GM21723 (cell line): ENCODE results near the gene HSD17B13.
A peak's percentile ranks its signal among the peaks of the same experiment; 100 is the strongest.
"Not testable (repeated sequence)": the region's sequence is repeated elsewhere in the genome, so short reads cannot be mapped to it uniquely, and the experiment has no call there.

Source experiments
- ATAC-seq: cut with Tn5 transposase; IDR thresholded peaks from one replicate; pipeline ENCODE4 v1.9.1; 2021; ENCODE audit warnings: mild to moderate bottlenecking, moderate library complexity; ENCODE audit not compliant: unreplicated experiment

HSD17B13 gene, protein sequence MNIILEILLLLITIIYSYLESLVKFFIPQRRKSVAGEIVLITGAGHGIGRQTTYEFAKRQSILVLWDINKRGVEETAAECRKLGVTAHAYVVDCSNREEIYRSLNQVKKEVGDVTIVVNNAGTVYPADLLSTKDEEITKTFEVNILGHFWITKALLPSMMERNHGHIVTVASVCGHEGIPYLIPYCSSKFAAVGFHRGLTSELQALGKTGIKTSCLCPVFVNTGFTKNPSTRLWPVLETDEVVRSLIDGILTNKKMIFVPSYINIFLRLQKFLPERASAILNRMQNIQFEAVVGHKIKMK

DNA sequence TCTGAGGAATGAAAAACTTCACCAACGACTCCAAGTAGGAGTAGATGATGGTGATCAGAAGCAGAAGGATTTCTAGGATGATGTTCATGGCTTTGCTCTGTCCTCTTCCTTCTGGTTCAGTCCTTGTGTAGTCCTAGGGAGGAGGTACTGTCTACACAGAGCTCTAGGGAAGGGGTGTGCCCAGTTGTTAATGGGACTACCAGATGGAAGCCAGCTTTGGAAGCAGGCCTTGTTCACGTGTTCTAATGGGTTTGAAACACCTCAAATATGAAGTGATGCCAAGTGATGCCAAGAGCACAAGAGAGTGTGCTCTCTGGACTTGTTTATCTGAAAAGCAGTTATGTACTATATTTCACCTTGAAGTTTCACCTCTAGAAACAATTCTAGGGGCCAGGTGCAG is at the start of gene HSD17B13:
Gene HSD17B13 (minus strand): TSS at position 129 of the 400 bp plus-strand sequence. CDS start 41 bp downstream, at position 88.
- ATAC-seq = no peak

GRCh38 chr4:87370068-87370467 is 47.4 kb upstream of the HSD17B13 start:
- no peak for ATAC-seq

DNA sequence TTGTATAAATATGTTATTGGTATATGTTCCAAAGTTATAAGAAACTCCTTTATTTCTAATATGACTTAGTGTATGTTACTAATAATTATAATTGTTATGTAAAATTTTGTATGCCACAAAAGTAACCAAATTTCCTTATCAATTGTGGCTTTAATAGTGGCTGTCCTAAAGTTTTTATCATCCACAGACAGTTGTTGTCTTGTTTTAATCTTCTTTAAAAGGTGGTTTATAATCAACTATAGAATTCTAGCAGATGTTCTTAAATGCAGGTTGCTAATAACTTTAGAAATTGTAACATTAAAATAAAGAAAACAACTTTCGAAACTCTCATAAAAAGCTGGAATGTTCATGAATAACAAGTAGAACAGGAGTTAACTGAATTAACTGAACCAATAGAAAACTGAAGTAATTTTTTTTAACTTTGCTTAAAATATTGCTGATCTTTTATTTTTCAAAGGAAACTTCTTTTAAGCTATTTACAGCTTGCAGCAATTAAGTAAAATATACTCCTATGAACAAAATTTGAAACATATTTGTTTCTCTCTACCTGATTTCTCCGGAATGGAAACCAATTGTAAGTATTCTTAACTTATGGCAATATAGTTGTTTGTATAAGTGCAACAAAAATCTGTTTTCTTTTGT is 44.0 kb upstream of the HSD17B13 start:
- no peak for ATAC-seq

DNA sequence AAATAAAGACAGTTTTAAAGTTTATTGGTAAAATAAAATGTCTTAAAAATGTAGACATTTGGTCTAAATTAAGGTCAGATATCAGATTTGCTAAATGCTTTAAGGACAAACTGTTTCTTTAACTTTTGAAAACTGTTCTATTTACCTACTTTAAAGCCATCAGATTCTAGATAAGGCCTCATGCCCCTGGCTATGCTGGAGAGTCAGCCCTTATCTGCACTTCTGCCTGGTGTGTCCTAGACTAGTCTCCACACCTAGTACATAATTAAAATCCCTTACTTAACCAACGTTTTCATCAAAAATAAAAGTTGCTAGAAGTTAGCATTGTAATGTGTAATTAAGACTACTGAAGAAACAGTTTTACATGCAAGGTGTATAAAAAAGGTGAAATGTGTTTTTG is 42.7 kb upstream of the HSD17B13 start:
- no peak for ATAC-seq

DNA sequence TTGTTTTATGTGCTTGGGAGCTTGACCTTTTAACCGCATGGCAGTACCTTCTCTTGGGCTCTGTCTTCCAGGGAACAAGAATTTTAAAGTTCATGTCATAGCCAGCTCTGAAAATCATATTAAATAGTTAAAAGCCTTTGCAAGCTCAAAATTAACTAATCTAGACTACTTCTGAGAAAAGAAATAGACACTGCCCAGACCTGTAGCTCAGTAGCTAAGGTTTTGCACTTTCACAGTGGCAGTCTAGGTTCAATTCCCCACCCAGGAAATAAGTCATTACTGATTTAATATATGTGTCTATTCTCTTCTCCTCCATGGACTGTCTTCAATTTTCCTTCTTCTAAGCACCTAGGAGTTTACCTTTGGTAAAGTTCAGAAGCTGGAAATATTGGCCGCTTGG is 40.9 kb upstream of the HSD17B13 start:
- no peak for ATAC-seq

DNA sequence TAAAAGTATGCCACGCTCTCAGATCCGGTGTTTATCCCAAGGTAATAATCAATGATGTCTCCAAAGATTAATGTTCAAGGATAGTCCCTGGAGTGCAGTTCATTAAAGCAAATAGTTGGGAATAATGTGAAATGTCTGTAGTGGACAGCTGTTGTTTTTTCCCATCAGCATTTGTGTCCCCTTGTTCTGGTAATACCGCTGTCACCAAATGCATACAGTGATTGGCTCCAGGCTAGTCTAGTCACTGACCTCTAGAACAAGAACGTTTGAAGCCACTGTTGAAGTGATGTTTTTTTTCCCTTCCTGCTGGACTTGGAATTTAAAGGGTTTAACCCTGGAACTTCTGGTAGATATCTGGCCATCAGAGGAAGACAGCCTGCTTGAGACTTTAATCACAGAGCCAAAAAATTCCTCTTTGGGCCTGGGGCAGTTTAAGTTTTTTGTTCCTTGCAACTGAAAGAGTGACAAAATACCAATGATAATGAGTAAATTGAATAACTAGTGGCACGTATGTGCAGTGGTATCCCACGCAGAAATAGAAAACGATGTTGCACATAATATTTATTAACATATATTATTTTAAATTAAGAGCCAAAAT is 37.8 kb upstream of the HSD17B13 start:
- ATAC-seq = no peak

GRCh38 chr4:87359258-87359657 is 36.6 kb upstream of the HSD17B13 start:
- no peak for ATAC-seq

GRCh38 chr4:87356832-87357526 is 34.3 kb upstream of the HSD17B13 start:
- no peak for ATAC-seq

- ATAC-seq = no peak
Measured at GRCh38 chr4:87354168-87355102, 31.8 kb upstream of the HSD17B13 start.

DNA sequence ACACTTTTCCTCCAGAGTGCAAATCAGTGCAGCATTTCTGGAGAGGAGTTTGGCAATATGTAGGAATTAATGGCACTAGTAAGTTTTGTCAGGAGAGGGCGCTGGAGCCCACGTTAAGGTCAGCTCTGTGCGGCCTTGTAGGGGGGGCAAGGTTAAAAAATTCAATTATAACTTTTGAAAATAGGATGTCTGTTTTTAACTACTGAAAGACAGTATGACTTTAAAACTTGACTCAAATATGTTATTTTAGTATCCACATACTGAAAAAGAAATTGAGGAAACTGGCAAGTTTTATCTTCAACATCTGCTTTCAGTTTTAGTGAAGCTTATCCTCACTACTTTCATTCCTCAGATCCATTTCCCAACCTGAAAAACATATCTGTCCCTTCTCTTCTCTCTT is 30.9 kb upstream of the HSD17B13 start:
- ATAC-seq = peak; percentile 89

- no peak for ATAC-seq
Measured at GRCh38 chr4:87345139-87345538, 22.5 kb upstream of the HSD17B13 start.

DNA sequence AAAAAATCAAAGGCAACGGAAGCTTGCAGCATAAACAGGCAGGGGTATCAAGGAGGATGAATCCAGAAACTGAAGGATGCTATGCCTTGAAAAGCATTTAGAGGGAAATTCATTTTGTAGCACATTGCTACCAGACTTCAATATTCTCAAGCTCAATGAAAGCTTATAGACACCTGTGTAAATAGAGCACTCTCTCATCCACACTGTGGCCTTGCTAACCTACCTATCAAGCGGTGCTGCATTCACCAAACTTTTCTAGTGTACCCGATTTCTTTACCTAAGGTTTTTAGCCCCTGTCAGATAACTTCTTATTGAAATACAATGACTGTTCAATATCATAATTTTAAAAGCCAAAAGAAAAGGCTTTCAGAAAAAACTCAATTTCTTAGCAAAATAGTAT is 20.2 kb upstream of the HSD17B13 start:
- ATAC-seq = no peak

DNA sequence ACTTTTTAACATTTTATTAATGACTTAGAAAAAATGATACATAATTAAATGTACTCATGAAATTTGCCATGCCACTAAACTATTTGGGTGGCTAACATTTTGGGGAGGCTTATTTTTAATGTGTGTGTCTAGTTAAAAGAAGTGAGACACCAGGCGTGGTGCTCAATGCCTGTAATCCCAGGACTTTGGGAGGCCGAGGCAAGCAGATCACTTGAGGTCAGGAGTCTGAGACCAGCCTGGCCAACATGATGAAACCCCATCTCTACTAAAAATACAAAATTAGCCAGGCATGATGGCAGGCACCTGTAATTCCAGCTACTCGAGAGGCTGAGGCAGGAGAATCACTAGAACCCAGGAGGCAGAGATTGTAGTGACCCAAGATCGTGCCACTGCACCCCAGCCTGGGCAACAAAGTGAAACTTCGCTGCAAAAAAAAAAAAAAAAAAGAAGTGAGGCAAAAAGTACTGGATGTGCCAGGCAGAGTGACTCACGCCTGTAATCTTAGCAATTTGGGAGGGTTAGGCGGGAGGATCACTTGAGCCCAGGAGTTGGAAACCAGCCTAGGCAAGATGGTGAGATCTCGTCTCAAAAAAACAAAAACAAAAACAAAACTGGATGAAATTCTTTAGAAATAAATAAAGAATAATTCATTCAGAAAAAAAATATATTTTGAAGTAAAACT is 19.4 kb upstream of the HSD17B13 start:
- not testable (repeated sequence) for ATAC-seq

- no peak for ATAC-seq
Measured at GRCh38 chr4:87339440-87339839, 16.8 kb upstream of the HSD17B13 start.

DNA sequence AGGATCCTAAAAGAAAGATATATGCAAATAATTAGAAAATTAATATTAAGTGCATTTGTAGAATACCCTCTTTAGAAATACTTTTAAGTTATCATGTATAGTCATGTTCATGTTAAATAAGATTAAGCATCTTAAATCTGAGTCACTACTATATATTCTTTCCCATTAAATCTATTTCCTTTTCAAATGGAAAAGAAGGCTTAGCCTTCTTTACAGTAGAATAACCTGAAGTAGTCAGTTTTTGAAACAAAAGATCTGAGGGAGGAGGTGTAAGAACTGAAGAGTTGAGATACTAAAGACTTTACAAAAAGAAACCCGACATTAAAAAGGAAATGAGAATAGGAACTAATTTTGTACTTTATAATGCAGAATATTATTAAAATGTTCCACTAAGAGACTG is 14.7 kb upstream of the HSD17B13 start:
- ATAC-seq = no peak

- ATAC-seq = no peak
Measured at GRCh38 chr4:87333267-87333666, 10.6 kb upstream of the HSD17B13 start.

DNA sequence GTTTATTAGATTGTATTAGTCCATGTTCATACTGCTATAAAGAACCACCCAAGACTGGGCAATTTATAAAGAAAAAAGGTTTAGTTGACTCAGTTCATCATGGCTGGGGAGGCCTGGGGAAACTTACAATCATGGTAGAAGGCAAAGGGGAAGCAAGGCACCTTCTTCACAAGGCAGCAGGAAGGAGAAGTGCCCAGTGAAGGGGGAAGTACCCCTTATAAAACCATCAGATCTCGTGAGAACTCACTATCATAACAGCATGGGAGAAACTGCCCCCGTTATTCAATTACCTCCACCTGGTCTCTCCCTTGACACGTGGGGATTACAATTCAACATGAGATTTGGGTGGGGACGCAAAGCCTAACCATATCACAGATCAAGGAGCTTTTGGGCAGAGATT is 8.1 kb upstream of the HSD17B13 start:
- no peak for ATAC-seq

- ATAC-seq = no peak
Measured at GRCh38 chr4:87327136-87327535, 4.5 kb upstream of the HSD17B13 start.

DNA sequence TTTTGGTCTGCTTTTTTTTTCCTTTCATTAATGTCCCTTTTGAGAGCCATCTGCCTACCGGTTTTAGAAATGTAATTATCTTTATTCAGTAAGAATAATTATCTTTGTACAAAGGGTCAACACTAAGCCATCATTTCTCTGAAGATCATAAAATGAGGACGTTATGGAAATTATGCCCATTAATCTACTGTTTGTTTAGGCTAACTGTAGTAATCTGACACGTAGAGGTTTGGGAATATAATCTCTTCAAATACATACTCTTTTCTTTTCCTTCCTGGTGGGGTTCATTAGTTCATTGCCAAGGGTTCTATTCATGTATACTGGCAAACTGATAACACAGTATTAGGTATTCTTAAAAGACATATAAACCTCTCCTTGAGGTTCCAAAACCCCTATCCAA is 3.8 kb upstream of the HSD17B13 start:
- ATAC-seq = no peak

DNA sequence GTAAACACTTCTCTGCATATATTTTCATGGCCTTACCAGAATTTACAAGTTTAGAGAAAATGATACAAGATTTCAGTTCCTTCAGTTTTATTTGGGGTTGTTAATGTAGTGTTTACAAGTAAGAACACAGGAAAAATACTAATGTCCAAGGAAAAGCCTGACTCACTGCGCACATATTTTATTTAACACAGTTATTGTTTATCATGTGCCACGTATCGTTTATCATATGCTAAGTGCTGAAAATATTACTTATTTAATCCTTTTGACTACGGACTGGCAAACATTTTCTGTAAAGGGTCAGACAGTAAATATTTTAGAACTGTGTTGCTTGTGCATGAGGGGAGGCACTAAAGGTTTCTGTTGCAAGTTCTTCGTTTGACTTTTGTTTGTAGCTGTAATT is 794 bp downstream of the HSD17B13 start:
- ATAC-seq = no peak
